HG02884 (cell line): ENCODE data around the gene CAMTA1.
"Not testable (repeated sequence)": the region's sequence is repeated elsewhere in the genome, so short reads cannot be mapped to it uniquely, and the experiment has no call there.

Experiments used
- ATAC-seq: cut with Tn5 transposase; IDR thresholded peaks from one replicate; pipeline ENCODE4 v1.9.1; 2021; ENCODE audit warnings: mild to moderate bottlenecking, moderate library complexity; ENCODE audit not compliant: unreplicated experiment

Gene CAMTA1

GRCh38 chr1:6835139-6835538 is 49.9 kb downstream of the CAMTA1 start:
- ATAC-seq: no peak

GRCh38 chr1:6842301-6842700 is 57.0 kb downstream of the CAMTA1 start:
- no peak for ATAC-seq

- not testable (repeated sequence) for ATAC-seq
Observed at GRCh38 chr1:6845786-6846185, 60.5 kb downstream of the CAMTA1 start.

GRCh38 chr1:6848816-6849215 is 63.6 kb downstream of the CAMTA1 start:
- ATAC-seq: no peak

GRCh38 chr1:6850537-6850936 is 65.3 kb downstream of the CAMTA1 start:
- no peak for ATAC-seq

GRCh38 chr1:6852136-6852890 is 67.1 kb downstream of the CAMTA1 start:
- no peak for ATAC-seq

GRCh38 chr1:6854166-6854565 is 68.9 kb downstream of the CAMTA1 start:
- ATAC-seq: no peak

- ATAC-seq: no peak
Observed at GRCh38 chr1:6857831-6858230, 72.6 kb downstream of the CAMTA1 start.

- ATAC-seq: no peak
Observed at GRCh38 chr1:6858596-6858995, 73.3 kb downstream of the CAMTA1 start.

GRCh38 chr1:6859415-6860343 is 74.4 kb downstream of the CAMTA1 start:
- ATAC-seq: no peak

- ATAC-seq: no peak
Observed at GRCh38 chr1:6860401-6860800, 75.1 kb downstream of the CAMTA1 start.

- ATAC-seq: no peak
Observed at GRCh38 chr1:6861075-6861724, 75.9 kb downstream of the CAMTA1 start.

GRCh38 chr1:6862906-6863305 is 77.7 kb downstream of the CAMTA1 start:
- no peak for ATAC-seq

GRCh38 chr1:6864166-6864565 is 78.9 kb downstream of the CAMTA1 start:
- ATAC-seq: no peak

GRCh38 chr1:6866825-6867224 is 81.6 kb downstream of the CAMTA1 start:
- no peak for ATAC-seq

GRCh38 chr1:6867321-6867720 is 82.1 kb downstream of the CAMTA1 start:
- no peak for ATAC-seq

- no peak for ATAC-seq
Observed at GRCh38 chr1:6867729-6868659, 82.7 kb downstream of the CAMTA1 start.

- ATAC-seq: no peak
Observed at GRCh38 chr1:6868660-6869380, 83.6 kb downstream of the CAMTA1 start.

GRCh38 chr1:6869545-6869944 is 84.3 kb downstream of the CAMTA1 start:
- ATAC-seq: no peak

- no peak for ATAC-seq
Observed at GRCh38 chr1:6870086-6870485, 84.8 kb downstream of the CAMTA1 start.
